Loucy (cell line): ENCODE results near the gene MAP4K3.

ENCODE experiments used
- H2AFZ ChIP-seq: fragments of 200-600 bp; sonication (generic); 2 replicates; pipeline ENCODE4 v1.6.0; 2016; ENCODE audit warnings: antibody characterized with exemption, mild to moderate bottlenecking, low read length, moderate library complexity
- H3F3A ChIP-seq: fragments of 200-600 bp; 2 replicates; pipeline ENCODE4 v1.6.0; 2016; ENCODE audit warnings: antibody characterized with exemption, low read depth, mild to moderate bottlenecking
- H3K27me3 ChIP-seq: fragments of 200-600 bp; sonication (generic); 2 replicates; pipeline ENCODE4 v1.6.1; 2014; ENCODE audit warnings: low read length, mild to moderate bottlenecking; ENCODE audit not compliant: insufficient read depth, poor library complexity, severe bottlenecking
- H3K36me3 ChIP-seq: fragments of 200-600 bp; sonication (generic); 2 replicates; pipeline ENCODE4 v1.6.1; 2016; ENCODE audit warnings: low read length; ENCODE audit not compliant: insufficient read depth
- H3K4me1 ChIP-seq: fragments of 200-600 bp; sonication (generic); 2 replicates; pipeline ENCODE4 v1.5.1; 2014; ENCODE audit warnings: low read length, mild to moderate bottlenecking; ENCODE audit not compliant: insufficient read depth, poor library complexity, severe bottlenecking
- H3K4me2 ChIP-seq: fragments of 200-600 bp; sonication (generic); 2 replicates; pipeline ENCODE4 v1.6.0; 2014; ENCODE audit warnings: antibody characterized with exemption, low read length, low read depth, mild to moderate bottlenecking; ENCODE audit not compliant: poor library complexity, severe bottlenecking
- H3K4me3 ChIP-seq: fragments of 200-600 bp; sonication (generic); 2 replicates; pipeline ENCODE4 v1.5.1; 2014; ENCODE audit warnings: low read length, mild to moderate bottlenecking, mixed read lengths; ENCODE audit not compliant: poor library complexity, severe bottlenecking
- H3K79me2 ChIP-seq: fragments of 200-600 bp; sonication (generic); 2 replicates; pipeline ENCODE4 v1.6.1; 2014; ENCODE audit warnings: low read length; ENCODE audit not compliant: insufficient read depth
- H3K9ac ChIP-seq: fragments of 200-600 bp; sonication (generic); 2 replicates; pipeline ENCODE4 v1.6.0; 2014; ENCODE audit warnings: mild to moderate bottlenecking, low read depth, low read length, moderate library complexity; ENCODE audit not compliant: poor library complexity, severe bottlenecking
- H3K9me2 ChIP-seq: fragments of 200-600 bp; sonication (generic); replicated peaks from 2 replicates; pipeline ENCODE4 v1.6.1; 2016; ENCODE audit warnings: low read depth, low read length, mixed read lengths
- H3K9me3 ChIP-seq: fragments of 200-600 bp; sonication (generic); 2 replicates; pipeline ENCODE4 v1.6.1; 2014; ENCODE audit warnings: mild to moderate bottlenecking, antibody characterized with exemption, low read length, low read depth; ENCODE audit not compliant: insufficient read depth
- H4K20me1 ChIP-seq: fragments of 200-600 bp; sonication (generic); 2 replicates; pipeline ENCODE4 v1.6.0; 2014; ENCODE audit warnings: antibody characterized with exemption, low read length, mild to moderate bottlenecking; ENCODE audit not compliant: insufficient read depth, poor library complexity, severe bottlenecking
- EZH2phosphoT487 ChIP-seq: fragments of 200-600 bp; IDR thresholded peaks from 2 replicates; pipeline ENCODE4 v1.6.1; 2018; ENCODE audit warnings: antibody characterized with exemption, mild to moderate bottlenecking, moderate library complexity, borderline replicate concordance
- TF ChIP-seq, protein P1 (sequence below): fragments of 200-600 bp; sonication (generic); conservative IDR thresholded peaks from 2 replicates; pipeline ENCODE4 v1.5.1; 2014; ENCODE audit warnings: mild to moderate bottlenecking, antibody characterized with exemption, low read length

MAP4K3 gene

DNA sequence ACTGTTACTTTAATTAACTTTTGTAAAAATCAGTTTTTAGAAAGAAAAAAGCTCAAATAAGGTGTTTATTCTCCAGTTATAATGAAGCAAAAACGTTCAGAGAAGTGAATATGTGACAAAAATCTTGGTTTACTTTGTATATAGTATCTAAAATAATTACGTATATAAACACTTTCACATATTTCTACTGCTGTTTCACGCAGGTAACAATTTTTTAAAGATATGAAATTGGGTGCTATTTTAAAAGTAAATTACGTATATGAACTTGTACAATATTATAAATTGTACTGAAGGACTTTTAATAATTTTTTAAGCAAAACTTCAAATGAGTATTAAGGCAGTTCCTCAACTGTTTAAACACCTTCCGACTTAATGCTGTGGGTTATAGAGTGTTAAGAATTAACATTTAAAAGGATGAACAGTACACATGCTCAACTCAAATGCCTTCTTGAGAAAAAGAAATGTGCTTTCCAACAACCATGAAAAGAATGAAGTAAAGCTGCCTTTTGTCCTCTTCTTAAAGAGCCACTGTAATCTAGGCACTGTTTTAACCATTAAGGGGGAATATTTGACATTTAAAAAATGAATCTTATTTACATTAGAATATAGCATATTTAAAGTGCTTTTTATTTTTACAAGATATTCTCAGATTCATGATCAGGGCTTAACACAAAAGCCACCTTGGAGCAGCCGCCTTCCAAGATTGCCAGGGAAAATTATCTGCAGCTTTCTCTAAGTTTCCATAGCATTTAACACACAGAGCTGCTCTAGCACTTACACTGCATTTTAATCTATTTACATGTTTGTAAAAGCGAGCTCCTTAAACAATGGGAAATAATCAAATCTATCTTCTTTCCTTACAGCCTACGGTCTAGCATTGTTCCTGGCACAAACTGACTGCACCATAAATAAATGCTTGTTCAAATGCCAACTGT, 136.8 kb downstream of the MAP4K3 start:
- TF ChIP-seq, protein P1, sequence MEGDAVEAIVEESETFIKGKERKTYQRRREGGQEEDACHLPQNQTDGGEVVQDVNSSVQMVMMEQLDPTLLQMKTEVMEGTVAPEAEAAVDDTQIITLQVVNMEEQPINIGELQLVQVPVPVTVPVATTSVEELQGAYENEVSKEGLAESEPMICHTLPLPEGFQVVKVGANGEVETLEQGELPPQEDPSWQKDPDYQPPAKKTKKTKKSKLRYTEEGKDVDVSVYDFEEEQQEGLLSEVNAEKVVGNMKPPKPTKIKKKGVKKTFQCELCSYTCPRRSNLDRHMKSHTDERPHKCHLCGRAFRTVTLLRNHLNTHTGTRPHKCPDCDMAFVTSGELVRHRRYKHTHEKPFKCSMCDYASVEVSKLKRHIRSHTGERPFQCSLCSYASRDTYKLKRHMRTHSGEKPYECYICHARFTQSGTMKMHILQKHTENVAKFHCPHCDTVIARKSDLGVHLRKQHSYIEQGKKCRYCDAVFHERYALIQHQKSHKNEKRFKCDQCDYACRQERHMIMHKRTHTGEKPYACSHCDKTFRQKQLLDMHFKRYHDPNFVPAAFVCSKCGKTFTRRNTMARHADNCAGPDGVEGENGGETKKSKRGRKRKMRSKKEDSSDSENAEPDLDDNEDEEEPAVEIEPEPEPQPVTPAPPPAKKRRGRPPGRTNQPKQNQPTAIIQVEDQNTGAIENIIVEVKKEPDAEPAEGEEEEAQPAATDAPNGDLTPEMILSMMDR = no peak
- no peak for TF ChIP-seq EZH2phosphoT487
- H3K79me2 ChIP-seq = no peaks in the 10 kb centered on the region
- no peaks in the 10 kb centered on the region for H3K27me3 ChIP-seq
- H3K9me3 ChIP-seq = no peaks in the 10 kb centered on the region
- H3K4me1 ChIP-seq = no peaks in the 10 kb centered on the region
- no peaks in the 10 kb centered on the region for H4K20me1 ChIP-seq
- no peak overlapping the region for H2AFZ ChIP-seq
- no peak overlapping the region for H3K4me3 ChIP-seq
- H3K4me2 ChIP-seq = no peak overlapping the region
- H3K9me2 ChIP-seq = no peaks in the 10 kb centered on the region
- H3K9ac ChIP-seq = no peak overlapping the region
- H3F3A ChIP-seq = no peaks in the 10 kb centered on the region
- no peaks in the 10 kb centered on the region for H3K36me3 ChIP-seq

DNA sequence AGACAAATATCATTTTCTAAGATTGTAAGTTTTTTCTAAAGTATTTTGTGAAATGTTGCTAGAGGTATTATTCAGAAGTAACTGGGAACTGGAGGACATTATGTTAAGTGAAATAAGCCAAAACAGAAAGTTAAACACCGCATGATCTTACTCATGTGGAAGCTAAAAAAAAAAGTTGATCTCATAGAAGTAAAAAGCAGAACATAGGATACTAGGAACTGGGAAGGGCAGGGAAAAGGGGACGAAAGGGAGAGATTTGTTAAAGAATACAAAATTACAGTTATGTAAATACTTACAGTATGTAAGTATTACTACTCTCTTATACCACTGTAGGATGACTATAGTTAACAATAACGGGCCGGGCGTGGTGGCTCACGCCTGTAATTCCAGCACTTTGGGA, 146.7 kb downstream of the MAP4K3 start:
- no peaks in the 10 kb centered on the region for H3K27me3 ChIP-seq
- TF ChIP-seq, protein P1 = no peak
- no peak for TF ChIP-seq EZH2phosphoT487
- H3K79me2 ChIP-seq = no peaks in the 10 kb centered on the region
- peaks cover 12% of the 10 kb centered on the region; the same call in 1 of the 2 replicates for H3K36me3 ChIP-seq
- H3K9me2 ChIP-seq = no peaks in the 10 kb centered on the region
- H3K9ac ChIP-seq = no peak overlapping the region
- H3K9me3 ChIP-seq = no peaks in the 10 kb centered on the region
- no peak overlapping the region for H3K4me3 ChIP-seq
- no peaks in the 10 kb centered on the region for H4K20me1 ChIP-seq
- no peaks in the 10 kb centered on the region for H3K4me1 ChIP-seq
- no peak overlapping the region for H3K4me2 ChIP-seq
- H2AFZ ChIP-seq = no peak overlapping the region
- H3F3A ChIP-seq = no peaks in the 10 kb centered on the region

DNA sequence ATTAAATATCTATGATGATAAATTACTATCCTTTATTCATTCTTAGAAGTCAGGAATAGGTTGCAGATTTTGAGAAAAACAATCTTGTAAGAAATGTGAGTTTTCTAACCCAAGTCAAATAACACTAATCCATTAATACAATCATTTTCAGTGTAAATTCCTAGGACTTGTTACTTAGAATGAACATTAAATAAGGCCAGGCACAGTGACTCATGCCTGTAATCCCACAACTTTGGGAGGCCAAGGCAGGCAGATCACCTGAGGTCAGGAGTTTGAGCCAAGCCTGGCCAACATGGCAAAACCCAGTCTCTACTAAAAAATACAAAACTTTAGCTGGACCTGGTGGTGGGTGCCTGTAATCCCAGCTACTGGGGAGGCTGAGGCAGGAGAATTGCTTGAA, 147.5 kb downstream of the MAP4K3 start:
- Histone ChIP-seq H3K4me1 (no peaks in the 10 kb centered on the region), H4K20me1 (no peaks in the 10 kb centered on the region), H3K9me3 (no peaks in the 10 kb centered on the region), H3K36me3 (peaks cover 12% of the 10 kb centered on the region; the same call in 1 of the 2 replicates), H3K27me3 (no peaks in the 10 kb centered on the region), H3K4me2 (no peak overlapping the region), H3K9me2 (no peaks in the 10 kb centered on the region), H3K9ac (no peak overlapping the region), H3F3A (no peaks in the 10 kb centered on the region), H3K79me2 (no peaks in the 10 kb centered on the region), H2AFZ (no peak overlapping the region), H3K4me3 (no peak overlapping the region)
- TF ChIP-seq, protein P1 = no peak
- TF ChIP-seq EZH2phosphoT487 = no peak
